GM08714 (cell line): ENCODE measurements around the gene WDR4.
"Not testable (repeated sequence)": the region's sequence is repeated elsewhere in the genome, so short reads cannot be mapped to it uniquely, and the experiment has no call there.

Experiments used
- H3K4me3 ChIP-seq: fragments of 200-500 bp; sonication (Bioruptor generic); 2 replicates; pipeline ENCODE4 v1.5.1; 2014; ENCODE audit warnings: mild to moderate bottlenecking, low read length, inconsistent platforms
- ZNF274 ChIP-seq: IDR thresholded peaks from 2 replicates; pipeline ENCODE4 v1.6.1; 2012; ENCODE audit warnings: mild to moderate bottlenecking, low read depth, low read length

The WDR4 gene

DNA sequence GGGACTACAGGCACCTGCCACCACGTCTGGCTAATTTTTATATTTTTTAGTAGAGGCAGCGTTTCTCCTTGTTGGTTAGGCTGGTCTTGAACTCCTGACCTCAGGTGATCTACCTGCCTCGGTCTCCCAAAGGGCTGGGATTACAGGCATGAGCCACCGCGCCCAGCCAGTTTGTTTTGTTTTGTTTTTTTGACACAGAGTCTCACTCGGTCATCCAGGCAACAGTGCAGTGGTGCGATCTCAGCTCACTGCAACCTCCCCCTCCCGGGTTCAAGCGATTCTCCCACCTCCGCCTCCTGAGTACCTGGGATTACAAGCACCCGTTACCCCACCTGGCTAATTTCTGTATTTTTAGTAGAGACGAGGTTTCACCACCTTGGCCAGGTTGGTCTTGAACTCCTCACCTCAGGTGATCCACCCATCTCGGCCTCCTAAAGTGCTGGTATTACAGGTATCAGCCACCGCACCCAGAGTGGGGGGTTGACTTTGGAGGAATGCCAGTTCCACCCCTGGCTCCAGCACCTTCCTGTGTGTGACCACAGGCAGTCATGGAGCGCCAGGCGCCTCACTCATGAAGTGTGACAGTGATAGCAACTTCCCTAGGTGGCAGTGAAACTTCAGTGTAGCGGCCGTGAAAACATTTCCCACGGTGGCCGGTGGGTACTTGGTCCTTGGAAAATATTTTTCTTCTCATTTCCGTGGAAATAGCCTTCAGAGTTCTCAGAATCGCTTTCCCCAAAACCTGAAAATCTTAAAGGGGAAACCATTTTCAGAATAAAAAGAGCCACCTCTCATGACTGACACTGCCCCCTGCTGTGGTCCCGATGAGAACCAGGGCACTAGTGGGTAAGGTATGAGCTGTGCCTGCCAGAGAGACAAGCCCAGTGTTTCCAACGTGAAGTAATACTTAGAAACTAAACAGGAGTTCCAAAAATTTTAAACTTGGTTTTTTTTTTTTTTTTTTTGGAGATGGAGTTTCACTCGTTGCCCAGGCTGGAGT lies 48.6 kb downstream of the WDR4 start:
- no peak overlapping the region for H3K4me3 ChIP-seq
- no peak for TF ChIP-seq ZNF274

DNA sequence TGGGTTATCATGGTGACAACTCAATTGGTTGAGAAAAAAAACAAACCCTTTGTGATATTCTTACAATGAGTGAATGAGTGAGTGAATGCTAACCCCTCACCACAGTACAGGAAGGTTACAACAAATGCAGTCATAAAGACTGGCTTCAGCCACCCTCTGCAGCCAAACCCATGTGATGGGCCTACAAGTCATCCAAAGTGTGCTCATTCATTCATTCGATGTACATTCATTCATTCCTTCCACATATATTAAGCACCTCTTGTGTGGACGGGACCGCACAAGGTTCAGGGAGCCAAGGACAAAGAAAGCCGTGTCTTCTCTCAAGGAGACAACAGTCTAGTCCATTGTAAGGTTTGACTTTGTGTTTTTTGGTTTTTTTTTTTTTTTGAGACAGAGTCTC lies 49.4 kb downstream of the WDR4 start:
- TF ChIP-seq ZNF274, result no peak
- no peak overlapping the region for H3K4me3 ChIP-seq

DNA sequence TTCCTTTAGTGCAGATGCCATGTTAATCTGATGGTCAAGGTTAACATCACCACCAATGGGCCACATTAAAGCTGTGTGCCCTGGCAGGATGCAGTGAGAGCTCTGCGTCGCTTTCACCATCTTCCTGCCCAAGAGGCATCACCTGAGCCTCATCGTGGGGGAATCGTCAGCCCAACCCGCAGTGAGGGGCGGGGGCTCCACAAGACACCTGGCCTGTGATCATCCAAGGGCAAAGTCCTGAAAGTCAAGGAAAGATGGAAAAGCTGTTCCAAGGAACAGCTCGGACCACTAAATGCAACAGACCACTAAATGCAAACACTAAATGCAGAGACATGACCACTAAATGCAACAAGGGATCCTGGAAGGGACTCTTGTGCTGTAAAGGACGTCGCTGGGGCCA lies 49.9 kb downstream of the WDR4 start:
- no peak for TF ChIP-seq ZNF274

GRCh38 chr21:42827588-42827987 lies 51.8 kb downstream of the WDR4 start:
- H3K4me3 ChIP-seq, result no peak overlapping the region

More for the DNA sequence above, 49.9 kb downstream of the WDR4 start:
- no peak overlapping the region for H3K4me3 ChIP-seq

GRCh38 chr21:42820616-42821465 lies 58.5 kb downstream of the WDR4 start:
- TF ChIP-seq ZNF274, result no peak
- H3K4me3 ChIP-seq, result no peak overlapping the region

More at GRCh38 chr21:42827588-42827987, 51.8 kb downstream of the WDR4 start:
- TF ChIP-seq ZNF274, result no peak

DNA sequence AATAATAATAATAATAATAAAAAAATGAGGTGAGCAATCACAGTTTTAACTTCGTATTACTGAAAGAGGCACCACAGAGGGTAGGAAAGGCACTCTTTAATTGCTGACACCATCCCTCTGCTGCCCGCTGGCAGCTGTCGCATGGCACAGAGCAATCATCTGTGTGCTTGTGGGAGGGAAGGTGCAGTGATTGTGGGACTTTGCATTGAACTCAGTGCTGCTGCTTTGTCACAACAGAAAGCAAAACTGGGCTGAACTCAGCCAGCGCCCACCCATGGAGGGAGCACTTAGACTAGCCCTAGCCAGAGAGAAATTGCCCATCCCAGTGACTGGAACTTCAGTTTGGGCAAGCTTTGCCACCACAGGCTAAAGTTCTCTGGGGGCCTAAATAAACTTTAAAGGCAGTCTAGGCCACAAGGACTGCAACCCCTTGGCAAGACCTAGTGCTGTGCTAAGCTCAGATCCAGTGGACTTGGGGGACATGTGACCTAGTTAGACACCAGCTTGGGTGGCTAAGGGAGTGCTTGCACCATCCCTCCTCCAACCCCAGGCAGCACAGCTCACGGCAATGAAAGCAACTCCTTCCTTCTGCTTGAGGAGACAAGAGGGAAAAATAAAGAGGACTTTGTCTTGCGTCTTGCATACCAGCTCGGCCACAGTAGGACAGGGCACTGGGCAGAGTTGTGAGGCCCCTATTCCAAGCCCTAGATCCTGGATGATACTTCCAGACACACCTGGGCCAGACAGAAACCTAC lies 59.3 kb downstream of the WDR4 start:
- TF ChIP-seq ZNF274, result no peak

GRCh38 chr21:42818328-42818749 lies 61.0 kb downstream of the WDR4 start:
- no peak overlapping the region for H3K4me3 ChIP-seq
- TF ChIP-seq ZNF274, result no peak

More for the DNA sequence above, 59.3 kb downstream of the WDR4 start:
- H3K4me3 ChIP-seq, result no peak overlapping the region

DNA sequence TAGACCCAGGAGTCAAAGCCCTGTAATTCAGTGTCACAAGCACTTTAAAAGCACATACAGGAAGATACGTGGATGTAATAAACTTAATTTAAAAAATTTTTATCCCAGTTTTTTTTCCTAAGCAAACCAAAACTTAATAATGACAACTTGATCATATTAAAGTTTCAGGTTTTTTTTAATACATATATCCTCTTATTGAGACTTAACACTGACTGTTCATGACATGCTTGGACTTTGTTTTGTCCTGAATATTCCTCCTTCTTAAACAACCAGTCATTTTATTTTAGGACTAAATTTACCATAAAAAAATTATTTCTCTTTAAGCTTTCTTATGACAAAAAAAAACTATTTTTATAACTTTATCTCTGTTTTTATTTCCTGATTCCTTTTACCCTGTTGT lies 64.1 kb downstream of the WDR4 start:
- TF ChIP-seq ZNF274, result no peak

GRCh38 chr21:42812528-42813241 lies 66.7 kb downstream of the WDR4 start:
- not testable (repeated sequence) for H3K4me3 ChIP-seq

More for the DNA sequence above, 64.1 kb downstream of the WDR4 start:
- no peak overlapping the region for H3K4me3 ChIP-seq

DNA sequence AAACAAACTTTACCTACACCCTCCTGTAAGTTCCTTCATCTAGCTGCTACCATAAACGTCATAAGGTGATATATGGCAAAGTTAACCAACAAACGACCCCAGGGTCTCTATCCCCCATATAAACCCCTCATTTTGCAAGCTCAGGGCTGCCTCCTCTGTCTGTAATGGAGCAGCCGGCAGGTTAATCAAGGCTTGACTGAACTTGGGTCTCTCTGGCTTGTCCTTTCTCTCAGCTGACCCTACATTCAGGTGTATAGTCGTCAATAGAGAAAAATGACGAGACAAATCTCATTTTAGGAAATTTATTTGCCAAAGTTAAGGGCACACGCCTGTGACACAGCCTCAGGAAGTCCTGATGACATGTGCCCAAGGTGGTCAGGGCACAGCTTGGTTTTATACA lies 67.4 kb downstream of the WDR4 start:
- no peak for TF ChIP-seq ZNF274
- H3K4me3 ChIP-seq, result no peak overlapping the region

DNA sequence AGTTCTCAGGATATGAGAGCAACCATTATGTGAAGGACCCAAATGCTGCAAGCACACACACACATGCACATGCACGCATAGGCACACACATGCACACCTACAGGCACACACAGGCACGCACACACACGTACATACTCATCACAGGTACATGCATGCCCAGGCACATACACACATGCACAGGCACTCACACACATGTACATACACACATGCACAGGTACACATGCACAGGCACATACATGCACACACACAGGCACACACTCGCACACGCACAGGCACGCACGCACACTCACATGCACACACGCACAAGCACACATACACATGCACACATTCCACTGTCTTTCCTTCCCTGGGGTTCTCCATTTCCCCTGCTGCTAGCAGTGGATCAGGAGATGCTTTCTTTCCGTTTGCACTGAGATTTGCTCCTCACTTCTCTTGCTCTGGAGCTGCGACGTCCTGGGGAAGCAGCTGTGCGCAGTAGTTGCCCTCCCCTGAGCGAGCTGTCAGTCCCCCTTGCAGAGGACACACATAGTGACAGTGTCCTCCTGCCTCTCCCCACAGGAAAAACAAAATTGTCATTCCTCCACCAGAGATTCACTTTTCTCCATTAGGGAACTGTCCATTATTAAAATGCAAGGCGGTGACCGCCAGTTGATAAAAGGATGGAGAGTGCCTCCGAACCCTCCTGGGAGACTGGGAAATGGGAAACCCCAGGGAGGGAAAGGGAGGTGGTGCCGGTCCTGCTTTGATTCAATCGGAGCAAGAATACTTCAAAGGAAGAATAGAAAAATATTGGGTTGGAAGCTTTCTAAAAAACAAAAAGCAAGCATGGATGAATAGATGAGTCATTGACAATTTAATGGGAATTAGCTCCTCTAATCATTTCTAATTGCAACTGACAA lies 69.5 kb downstream of the WDR4 start:
- no peak for TF ChIP-seq ZNF274
- H3K4me3 ChIP-seq, result no peak overlapping the region

DNA sequence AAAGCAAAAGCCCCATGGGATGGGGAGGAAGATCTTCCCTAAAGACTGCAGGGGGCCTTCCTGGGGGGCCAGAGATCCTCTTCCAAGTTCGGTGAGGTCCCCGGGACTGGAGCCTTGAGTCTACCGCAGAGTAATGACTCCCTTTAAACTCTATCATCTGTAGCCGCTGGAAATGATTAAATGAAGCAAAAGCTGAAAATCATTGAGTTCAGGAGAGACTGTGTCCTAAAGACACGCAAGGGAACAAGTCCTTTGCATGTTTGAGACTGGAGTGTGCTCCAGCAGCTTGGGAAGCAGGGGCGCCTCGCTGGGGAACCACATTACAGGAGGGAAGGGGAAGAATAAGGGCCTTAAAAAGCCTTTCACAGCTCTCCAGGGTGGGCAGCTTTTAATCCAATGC lies 70.2 kb downstream of the WDR4 start:
- no peak overlapping the region for H3K4me3 ChIP-seq
- no peak for TF ChIP-seq ZNF274

DNA sequence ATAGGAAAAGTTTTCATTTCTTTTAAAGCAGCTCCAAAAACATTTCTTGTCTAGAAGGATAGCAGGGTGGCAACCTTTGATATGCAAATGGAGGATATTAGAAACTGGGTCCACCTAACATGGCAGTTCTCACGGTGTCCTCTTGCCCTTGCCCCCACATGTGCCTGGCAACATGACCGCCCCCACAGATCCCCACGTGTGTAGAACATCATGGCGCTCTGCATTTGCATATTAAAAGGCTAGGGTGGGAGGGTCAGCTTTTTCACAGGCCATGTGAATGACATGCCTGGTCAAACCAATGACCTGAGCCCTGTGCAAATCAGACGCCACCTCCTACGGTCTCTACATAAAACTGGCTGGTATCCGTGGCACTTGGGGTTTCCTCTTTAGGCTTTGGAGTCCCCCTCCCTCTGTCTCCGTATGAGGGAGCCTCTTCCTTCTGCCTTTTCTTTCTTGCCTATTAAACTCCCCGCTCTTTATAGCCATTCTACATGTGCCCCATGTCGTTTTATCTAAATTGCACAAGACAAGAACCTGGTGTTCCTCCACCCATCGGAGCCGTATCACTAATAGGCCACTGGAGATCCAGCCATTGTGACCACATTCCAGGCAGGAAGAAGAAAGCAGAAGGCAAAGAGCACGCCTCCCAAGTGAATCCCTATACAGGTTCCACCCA lies 71.3 kb downstream of the WDR4 start:
- no peak overlapping the region for H3K4me3 ChIP-seq
- TF ChIP-seq ZNF274, result no peak

- not testable (repeated sequence) for H3K4me3 ChIP-seq
Measured at GRCh38 chr21:42807293-42807895, 71.9 kb downstream of the WDR4 start.
